K562 (cell line): ENCODE data around the gene RCE1.

ENCODE experiments used
- CBX3 ChIP-seq, 2 experiments: IDR thresholded peaks; 1 replicate in 1 of 2; 2 replicates in 1 of 2; pipeline ENCODE4 v1.6.1; 2012; ENCODE audit warnings: inconsistent platforms in 2 of 2, low read length in 2 of 2, borderline replicate concordance in 1 of 2, control low read depth in 1 of 2
- FOXA1 ChIP-seq: fragments of 450-650 bp; IDR thresholded peaks from 2 replicates; pipeline ENCODE4 v1.6.1; 2016; ENCODE audit warnings: mild to moderate bottlenecking, borderline replicate concordance
- HDGF ChIP-seq: fragments of 450-650 bp; IDR thresholded peaks from 2 replicates; pipeline ENCODE4 v1.6.1; 2016
- MAFF ChIP-seq: IDR thresholded peaks from 2 replicates; pipeline ENCODE4 v1.6.1; 2012; ENCODE audit warnings: low read length, improper control_type of control experiment
- MAFG ChIP-seq: fragments of 450-650 bp; conservative IDR thresholded peaks from 2 replicates; pipeline ENCODE4 v1.6.1; 2016; ENCODE audit warnings: missing genetic modification characterization, missing compliant biosample characterization
- NRF1 ChIP-seq, 2 experiments: fragments of 450-650 bp; IDR thresholded peaks in 1 of 2; conservative IDR thresholded peaks in 1 of 2; 2 replicates each; pipeline ENCODE4 v1.6.1; 2014; ENCODE audit warnings: mild to moderate bottlenecking in 2 of 2
- POLR2AphosphoS5 ChIP-seq: IDR thresholded peaks from 2 replicates; pipeline ENCODE4 v1.6.1; 2011; ENCODE audit warnings: mild to moderate bottlenecking, low read depth, low read length, moderate library complexity; ENCODE audit not compliant: control insufficient read depth, insufficient read depth
- REST ChIP-seq, 2 experiments: fragments of 450-650 bp; formaldehyde crosslinking in 1 of 2; IDR thresholded peaks; 2 replicates each; pipeline versions ENCODE4 v1.4.0 to v1.6.1; 2014 to 2020; ENCODE audit warnings: mild to moderate bottlenecking in 2 of 2, borderline replicate concordance in 1 of 2, low read depth in 1 of 2
- TAF15 ChIP-seq: fragments of 200-400 bp; formaldehyde crosslinking; IDR thresholded peaks from 2 replicates; pipeline ENCODE4 v1.6.1; 2017; ENCODE audit warnings: mild to moderate bottlenecking, low read depth, low read length, moderate library complexity
- ZKSCAN3 ChIP-seq: fragments of 250-450 bp; sonication (Bioruptor Pico); IDR thresholded peaks from 2 replicates; pipeline ENCODE4 v1.4.0; 2020
- TF ChIP-seq, protein P1 (sequence below): sonication (generic); formaldehyde crosslinking; IDR thresholded peaks from 2 replicates; pipeline ENCODE4 v1.8.1; 2022; ENCODE audit warnings: missing genetic modification reagents
- TF ChIP-seq, protein P2 (sequence below): fragments of 450-650 bp; conservative IDR thresholded peaks from 2 replicates; pipeline ENCODE4 v1.6.1; 2016; ENCODE audit warnings: missing genetic modification characterization, low read depth, mild to moderate bottlenecking, control low read depth, missing compliant biosample characterization

DNA sequence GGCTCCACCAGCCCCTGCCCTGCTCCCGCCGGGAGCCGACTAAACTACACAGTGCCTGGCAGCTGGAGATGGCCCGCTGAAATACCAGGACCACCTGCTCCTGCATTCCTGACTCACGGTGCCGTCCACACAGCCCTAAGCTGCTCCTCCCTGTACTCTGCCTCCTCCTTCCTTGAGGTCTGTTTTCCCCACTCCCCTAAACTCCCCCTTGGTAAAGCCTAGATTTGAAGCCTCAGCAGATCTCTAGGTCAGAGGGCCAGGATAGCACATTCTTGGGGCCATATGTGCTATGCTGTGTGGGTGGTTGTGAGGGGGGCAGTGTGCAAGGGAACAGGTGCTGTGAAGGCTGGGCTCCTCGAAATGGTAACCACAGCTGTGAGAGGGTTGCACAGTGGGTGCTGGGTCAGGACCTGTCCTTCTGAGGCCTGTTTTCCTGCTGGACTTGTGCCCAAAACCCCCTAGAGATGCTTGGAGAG lies 23.3 kb downstream of the RCE1 start:
- TF ChIP-seq, protein P1, sequence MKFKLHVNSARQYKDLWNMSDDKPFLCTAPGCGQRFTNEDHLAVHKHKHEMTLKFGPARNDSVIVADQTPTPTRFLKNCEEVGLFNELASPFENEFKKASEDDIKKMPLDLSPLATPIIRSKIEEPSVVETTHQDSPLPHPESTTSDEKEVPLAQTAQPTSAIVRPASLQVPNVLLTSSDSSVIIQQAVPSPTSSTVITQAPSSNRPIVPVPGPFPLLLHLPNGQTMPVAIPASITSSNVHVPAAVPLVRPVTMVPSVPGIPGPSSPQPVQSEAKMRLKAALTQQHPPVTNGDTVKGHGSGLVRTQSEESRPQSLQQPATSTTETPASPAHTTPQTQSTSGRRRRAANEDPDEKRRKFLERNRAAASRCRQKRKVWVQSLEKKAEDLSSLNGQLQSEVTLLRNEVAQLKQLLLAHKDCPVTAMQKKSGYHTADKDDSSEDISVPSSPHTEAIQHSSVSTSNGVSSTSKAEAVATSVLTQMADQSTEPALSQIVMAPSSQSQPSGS (CRISPR knock-in tag) = no peak
- TF ChIP-seq FOXA1 (no peak), REST (IDR thresholded peaks at IDR 0.05; ENCODE audit: borderline replicate concordance) (no peak), REST (CRISPR knock-in tag; IDR thresholded peaks at IDR 0.05; ENCODE audit: low read depth) (no peak), TAF15 (no peak), MAFF (no peak), CBX3 (IDR thresholded peaks at IDR 0.05; ENCODE audit: borderline replicate concordance in 1 of 2, low read length in 2 of 2) (no peak), MAFG (tag) (no peak), NRF1 (conservative IDR thresholded peaks at IDR 0.05 in 1 of 2, IDR thresholded peaks at IDR 0.05 in 1 of 2) (no peak), HDGF (no peak), POLR2AphosphoS5 (no peak), ZKSCAN3 (no peak)
- TF ChIP-seq, protein P2, sequence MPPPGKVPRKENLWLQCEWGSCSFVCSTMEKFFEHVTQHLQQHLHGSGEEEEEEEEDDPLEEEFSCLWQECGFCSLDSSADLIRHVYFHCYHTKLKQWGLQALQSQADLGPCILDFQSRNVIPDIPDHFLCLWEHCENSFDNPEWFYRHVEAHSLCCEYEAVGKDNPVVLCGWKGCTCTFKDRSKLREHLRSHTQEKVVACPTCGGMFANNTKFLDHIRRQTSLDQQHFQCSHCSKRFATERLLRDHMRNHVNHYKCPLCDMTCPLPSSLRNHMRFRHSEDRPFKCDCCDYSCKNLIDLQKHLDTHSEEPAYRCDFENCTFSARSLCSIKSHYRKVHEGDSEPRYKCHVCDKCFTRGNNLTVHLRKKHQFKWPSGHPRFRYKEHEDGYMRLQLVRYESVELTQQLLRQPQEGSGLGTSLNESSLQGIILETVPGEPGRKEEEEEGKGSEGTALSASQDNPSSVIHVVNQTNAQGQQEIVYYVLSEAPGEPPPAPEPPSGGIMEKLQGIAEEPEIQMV = no peak
